Measurements from ENCODE around the gene SMNDC1. TPM values are rescaled to one million over a fixed set of nuclear protein-coding genes. Genes with fewer than 3 reads are reported as not detected.
A peak's percentile ranks its signal among the peaks of the same experiment; 100 is the strongest.
"Not testable (repeated sequence)": the region's sequence is repeated elsewhere in the genome, so short reads cannot be mapped to it uniquely, and the experiment has no call there.

Gene SMNDC1
- polyA plus RNA-seq, 4 donors = 11.3 to 30.4 (median 12.0) TPM

GRCh38 chr10:110267276-110267675 lies 37.4 kb downstream of the SMNDC1 start:
- no peaks in the 10 kb centered on the region for H3K9me3 ChIP-seq (ENCODE audit: control insufficient read depth in 2 of 2, insufficient read depth in 1 of 2, low read depth in 1 of 2, low read length in 1 of 2)
- no peak overlapping the region for H3K27ac ChIP-seq (ENCODE audit: low read depth in 1 of 3, low read length in 2 of 3)
- H3K4me1 ChIP-seq (ENCODE audit: control insufficient read depth in 3 of 3, insufficient read depth in 2 of 3, low read depth in 1 of 3, low read length in 2 of 3) = peaks cover 0 to 9% (median 4%) of the 10 kb centered on the region in 3 donors
- H3K4me3 ChIP-seq (ENCODE audit: low read depth in 1 of 3, low read length in 3 of 3) = no peak overlapping the region
- DNase-seq = no peak
- FAIRE-seq = no peak
- H3K36me3 ChIP-seq (ENCODE audit: control insufficient read depth in 3 of 3, insufficient read depth in 2 of 3, low read depth in 1 of 3, low read length in 3 of 3) = no peaks in the 10 kb centered on the region
- H3K27me3 ChIP-seq (ENCODE audit: control insufficient read depth in 3 of 3, insufficient read depth in 3 of 3, low read length in 3 of 3) = no peaks in the 10 kb centered on the region
- WGBS, 3 donors = 83 to 93% (median 90%) methylated on average over 1 of the region's 1 CpG

GRCh38 chr10:110265573-110266193 lies 39.0 kb downstream of the SMNDC1 start:
- no peak for FAIRE-seq
- no peak for DNase-seq
- 94 to 97% (median 94%) methylated on average over 4 of the region's 4 CpGs for WGBS, 3 donors
- no peaks in the 10 kb centered on the region for H3K27me3 ChIP-seq (ENCODE audit: control insufficient read depth in 3 of 3, insufficient read depth in 3 of 3, low read length in 3 of 3)
- no peak overlapping the region for H3K4me3 ChIP-seq (ENCODE audit: low read depth in 1 of 3, low read length in 3 of 3)
- H3K9me3 ChIP-seq (ENCODE audit: control insufficient read depth in 2 of 2, insufficient read depth in 1 of 2, low read depth in 1 of 2, low read length in 1 of 2) = no peaks in the 10 kb centered on the region
- H3K36me3 ChIP-seq (ENCODE audit: control insufficient read depth in 3 of 3, insufficient read depth in 2 of 3, low read depth in 1 of 3, low read length in 3 of 3) = no peaks in the 10 kb centered on the region
- H3K4me1 ChIP-seq (ENCODE audit: control insufficient read depth in 3 of 3, insufficient read depth in 2 of 3, low read depth in 1 of 3, low read length in 2 of 3) = peaks cover 0 to 9% (median 4%) of the 10 kb centered on the region in 3 donors
- H3K27ac ChIP-seq (ENCODE audit: low read depth in 1 of 3, low read length in 2 of 3) = no peak overlapping the region

- Histone ChIP-seq H3K27ac (ENCODE audit: low read depth in 1 of 3, low read length in 2 of 3) (no peak overlapping the region), H3K9me3 (ENCODE audit: control insufficient read depth in 2 of 2, insufficient read depth in 1 of 2, low read depth in 1 of 2, low read length in 1 of 2) (no peaks in the 10 kb centered on the region), H3K36me3 (ENCODE audit: control insufficient read depth in 3 of 3, insufficient read depth in 2 of 3, low read depth in 1 of 3, low read length in 3 of 3) (no peaks in the 10 kb centered on the region), H3K27me3 (ENCODE audit: control insufficient read depth in 3 of 3, insufficient read depth in 3 of 3, low read length in 3 of 3) (no peaks in the 10 kb centered on the region), H3K4me3 (ENCODE audit: low read depth in 1 of 3, low read length in 3 of 3) (no peak overlapping the region), H3K4me1 (ENCODE audit: control insufficient read depth in 3 of 3, insufficient read depth in 2 of 3, low read depth in 1 of 3, low read length in 2 of 3) (no peaks in the 10 kb centered on the region)
- DNase-seq = no peak
- no peak for FAIRE-seq
- WGBS, 3 donors = 85 to 95% (median 93%) methylated on average over 1 of the region's 1 CpG
Observed at GRCh38 chr10:110263164-110263563, 41.6 kb downstream of the SMNDC1 start.

GRCh38 chr10:110260746-110261477 lies 43.8 kb downstream of the SMNDC1 start:
- no peak overlapping the region for H3K4me3 ChIP-seq (ENCODE audit: low read depth in 1 of 3, low read length in 3 of 3)
- no peaks in the 10 kb centered on the region for H3K4me1 ChIP-seq (ENCODE audit: control insufficient read depth in 3 of 3, insufficient read depth in 2 of 3, low read depth in 1 of 3, low read length in 2 of 3)
- FAIRE-seq (no peak), DNase-seq (no peak)
- WGBS, 3 donors = 81 to 97% (median 88%) methylated on average over 1 of the region's 1 CpG
- H3K27me3 ChIP-seq (ENCODE audit: control insufficient read depth in 3 of 3, insufficient read depth in 3 of 3, low read length in 3 of 3) = no peaks in the 10 kb centered on the region
- no peaks in the 10 kb centered on the region for H3K9me3 ChIP-seq (ENCODE audit: control insufficient read depth in 2 of 2, insufficient read depth in 1 of 2, low read depth in 1 of 2, low read length in 1 of 2)
- H3K27ac ChIP-seq (ENCODE audit: low read depth in 1 of 3, low read length in 2 of 3) = no peak overlapping the region
- no peaks in the 10 kb centered on the region for H3K36me3 ChIP-seq (ENCODE audit: control insufficient read depth in 3 of 3, insufficient read depth in 2 of 3, low read depth in 1 of 3, low read length in 3 of 3)

- DNase-seq (no peak), FAIRE-seq (peak; percentile 47)
- Histone ChIP-seq H3K36me3 (ENCODE audit: control insufficient read depth in 3 of 3, insufficient read depth in 2 of 3, low read depth in 1 of 3, low read length in 3 of 3) (no peaks in the 10 kb centered on the region), H3K9me3 (ENCODE audit: control insufficient read depth in 2 of 2, insufficient read depth in 1 of 2, low read depth in 1 of 2, low read length in 1 of 2) (no peaks in the 10 kb centered on the region), H3K4me3 (ENCODE audit: low read depth in 1 of 3, low read length in 3 of 3) (no peak overlapping the region), H3K27me3 (ENCODE audit: control insufficient read depth in 3 of 3, insufficient read depth in 3 of 3, low read length in 3 of 3) (no peaks in the 10 kb centered on the region), H3K27ac (ENCODE audit: low read depth in 1 of 3, low read length in 2 of 3) (no peak overlapping the region), H3K4me1 (ENCODE audit: control insufficient read depth in 3 of 3, insufficient read depth in 2 of 3, low read depth in 1 of 3, low read length in 2 of 3) (no peaks in the 10 kb centered on the region)
Observed at GRCh38 chr10:110259317-110259716, 45.4 kb downstream of the SMNDC1 start.

DNA sequence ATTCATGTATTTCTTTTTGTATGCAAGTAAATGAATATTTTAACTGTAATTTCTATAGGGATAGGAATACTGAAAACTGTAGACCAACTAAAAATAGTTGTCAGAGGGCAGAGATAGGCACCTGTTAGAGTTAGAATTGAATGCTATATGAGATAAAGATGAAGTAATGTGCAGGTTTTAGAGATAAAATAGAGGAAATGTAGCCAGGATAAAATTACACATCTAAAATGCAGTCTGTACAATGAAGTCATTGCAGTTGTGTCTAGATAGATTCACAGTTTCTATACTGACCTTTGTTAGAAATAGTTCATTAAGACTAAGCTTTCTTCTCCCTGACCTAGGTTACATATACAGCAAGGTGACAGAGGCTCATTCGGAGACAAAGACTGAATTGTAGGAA lies 46.2 kb downstream of the SMNDC1 start:
- DNase-seq (no peak), FAIRE-seq (no peak)
- Histone ChIP-seq H3K9me3 (ENCODE audit: control insufficient read depth in 2 of 2, insufficient read depth in 1 of 2, low read depth in 1 of 2, low read length in 1 of 2) (no peaks in the 10 kb centered on the region), H3K4me1 (ENCODE audit: control insufficient read depth in 3 of 3, insufficient read depth in 2 of 3, low read depth in 1 of 3, low read length in 2 of 3) (no peaks in the 10 kb centered on the region), H3K4me3 (ENCODE audit: low read depth in 1 of 3, low read length in 3 of 3) (no peak overlapping the region), H3K36me3 (ENCODE audit: control insufficient read depth in 3 of 3, insufficient read depth in 2 of 3, low read depth in 1 of 3, low read length in 3 of 3) (no peaks in the 10 kb centered on the region), H3K27ac (ENCODE audit: low read depth in 1 of 3, low read length in 2 of 3) (no peak overlapping the region), H3K27me3 (ENCODE audit: control insufficient read depth in 3 of 3, insufficient read depth in 3 of 3, low read length in 3 of 3) (no peaks in the 10 kb centered on the region)
- WGBS, 3 donors = 92 to 97% (median 96%) methylated on average over 1 of the region's 1 CpG

DNA sequence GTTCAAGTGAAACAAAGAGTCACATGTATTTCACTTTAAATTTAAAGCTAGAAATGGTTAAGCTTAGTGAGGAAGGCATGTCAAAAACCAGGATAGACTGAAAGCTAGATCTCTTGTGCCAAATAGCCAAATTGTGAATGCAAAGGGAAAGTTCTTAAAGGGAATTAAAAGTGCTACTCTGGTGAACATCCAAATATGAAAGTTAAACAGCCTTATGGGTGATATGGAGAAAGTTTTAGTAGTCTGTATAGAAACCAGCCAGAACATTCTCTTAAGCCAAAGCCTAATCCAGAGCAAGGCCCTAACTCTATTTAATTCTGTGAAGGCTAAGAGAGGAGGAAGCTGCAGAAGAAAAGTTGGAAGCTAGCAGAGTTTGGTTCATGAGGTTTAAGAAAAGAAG lies 50.3 kb downstream of the SMNDC1 start:
- H3K36me3 ChIP-seq (ENCODE audit: control insufficient read depth in 3 of 3, insufficient read depth in 2 of 3, low read depth in 1 of 3, low read length in 3 of 3) = no peaks in the 10 kb centered on the region
- FAIRE-seq = no peak
- DNase-seq = no peak
- no peak overlapping the region for H3K4me3 ChIP-seq (ENCODE audit: low read depth in 1 of 3, low read length in 3 of 3)
- no peaks in the 10 kb centered on the region for H3K4me1 ChIP-seq (ENCODE audit: control insufficient read depth in 3 of 3, insufficient read depth in 2 of 3, low read depth in 1 of 3, low read length in 2 of 3)
- no peaks in the 10 kb centered on the region for H3K27me3 ChIP-seq (ENCODE audit: control insufficient read depth in 3 of 3, insufficient read depth in 3 of 3, low read length in 3 of 3)
- H3K9me3 ChIP-seq (ENCODE audit: control insufficient read depth in 2 of 2, insufficient read depth in 1 of 2, low read depth in 1 of 2, low read length in 1 of 2) = no peaks in the 10 kb centered on the region
- no peak overlapping the region for H3K27ac ChIP-seq (ENCODE audit: low read depth in 1 of 3, low read length in 2 of 3)

GRCh38 chr10:110252151-110252550 lies 52.6 kb downstream of the SMNDC1 start:
- FAIRE-seq (no peak), DNase-seq (no peak)
- Histone ChIP-seq H3K27me3 (ENCODE audit: control insufficient read depth in 3 of 3, insufficient read depth in 3 of 3, low read length in 3 of 3) (no peaks in the 10 kb centered on the region), H3K4me3 (ENCODE audit: low read depth in 1 of 3, low read length in 3 of 3) (no peak overlapping the region), H3K27ac (ENCODE audit: low read depth in 1 of 3, low read length in 2 of 3) (no peak overlapping the region), H3K4me1 (ENCODE audit: control insufficient read depth in 3 of 3, insufficient read depth in 2 of 3, low read depth in 1 of 3, low read length in 2 of 3) (no peaks in the 10 kb centered on the region), H3K36me3 (ENCODE audit: control insufficient read depth in 3 of 3, insufficient read depth in 2 of 3, low read depth in 1 of 3, low read length in 3 of 3) (no peaks in the 10 kb centered on the region), H3K9me3 (ENCODE audit: control insufficient read depth in 2 of 2, insufficient read depth in 1 of 2, low read depth in 1 of 2, low read length in 1 of 2) (no peaks in the 10 kb centered on the region)
- 74 to 95% (median 79%) methylated on average over 1 of the region's 1 CpG for WGBS, 3 donors

- not testable (repeated sequence) for H3K4me3 ChIP-seq (ENCODE audit: low read depth in 1 of 3, low read length in 3 of 3); H3K27ac ChIP-seq (ENCODE audit: low read depth in 1 of 3, low read length in 2 of 3); H3K9me3 ChIP-seq (ENCODE audit: control insufficient read depth in 2 of 2, insufficient read depth in 1 of 2, low read depth in 1 of 2, low read length in 1 of 2); H3K27me3 ChIP-seq (ENCODE audit: control insufficient read depth in 3 of 3, insufficient read depth in 3 of 3, low read length in 3 of 3); H3K4me1 ChIP-seq (ENCODE audit: control insufficient read depth in 3 of 3, insufficient read depth in 2 of 3, low read depth in 1 of 3, low read length in 2 of 3); DNase-seq; H3K36me3 ChIP-seq (ENCODE audit: control insufficient read depth in 3 of 3, insufficient read depth in 2 of 3, low read depth in 1 of 3, low read length in 3 of 3); FAIRE-seq
- 68 to 90% (median 75%) methylated on average over 1 of the region's 1 CpG for WGBS, 3 donors
Observed at GRCh38 chr10:110251392-110251791, 53.3 kb downstream of the SMNDC1 start.
